HepG2 (cell line): ENCODE results near the gene SLC23A2. TPM values are rescaled to one million over a fixed set of nuclear protein-coding genes. Genes with fewer than 3 reads are reported as not detected.

Experiments used
- CC2D1A ChIP-seq: sonication (generic); formaldehyde crosslinking; IDR thresholded peaks from 2 replicates; pipeline ENCODE4 v1.8.1; 2023; ENCODE audit warnings: mild to moderate bottlenecking, missing genetic modification reagents
- HNRNPL ChIP-seq: fragments of 200-400 bp; formaldehyde crosslinking; IDR thresholded peaks from 2 replicates; pipeline ENCODE4 v1.6.1; 2017; ENCODE audit warnings: mild to moderate bottlenecking, low read depth, low read length
- KDM2A ChIP-seq: sonication (generic); formaldehyde crosslinking; IDR thresholded peaks from 2 replicates; pipeline ENCODE4 v1.4.0; 2020; ENCODE audit warnings: low read depth, missing genetic modification reagents, borderline replicate concordance
- MAFK ChIP-seq, 2 experiments: IDR thresholded peaks in 1 of 2; conservative IDR thresholded peaks in 1 of 2; 2 replicates each; pipeline ENCODE4 v1.6.1; 2011; ENCODE audit warnings: improper control_type of control experiment in 2 of 2, low read length in 2 of 2
- MEF2D ChIP-seq: sonication (generic); formaldehyde crosslinking; IDR thresholded peaks from 2 replicates; pipeline ENCODE4 v1.5.1; 2020; ENCODE audit warnings: mild to moderate bottlenecking, missing genetic modification reagents
- NFKB2 ChIP-seq: sonication (generic); formaldehyde crosslinking; IDR thresholded peaks from 2 replicates; pipeline ENCODE4 v1.4.0; 2020; ENCODE audit warnings: missing genetic modification reagents, borderline replicate concordance
- ZC3H13 ChIP-seq: sonication (generic); formaldehyde crosslinking; IDR thresholded peaks from 2 replicates; pipeline ENCODE4 v1.8.1; 2023; ENCODE audit warnings: mild to moderate bottlenecking, missing genetic modification reagents, moderate library complexity
- ZFP37 ChIP-seq: sonication (generic); formaldehyde crosslinking; IDR thresholded peaks from 2 replicates; pipeline ENCODE4 v1.4.0; 2020; ENCODE audit warnings: missing genetic modification reagents, borderline replicate concordance
- ZFX ChIP-seq: sonication (generic); formaldehyde crosslinking; IDR thresholded peaks from 2 replicates; pipeline ENCODE4 v1.4.0; 2020; ENCODE audit warnings: mild to moderate bottlenecking, low read depth, missing genetic modification reagents, moderate library complexity
- ZNF224 ChIP-seq: sonication (generic); formaldehyde crosslinking; IDR thresholded peaks from 2 replicates; pipeline ENCODE4 v1.5.0; 2020; ENCODE audit warnings: mild to moderate bottlenecking, missing genetic modification reagents
- ZNF326 ChIP-seq: sonication (generic); formaldehyde crosslinking; IDR thresholded peaks from 2 replicates; pipeline ENCODE4 v1.4.0; 2020; ENCODE audit warnings: missing genetic modification reagents, borderline replicate concordance
- ZNF33A ChIP-seq: sonication (generic); formaldehyde crosslinking; IDR thresholded peaks from 2 replicates; pipeline ENCODE4 v1.5.1; 2020; ENCODE audit warnings: missing genetic modification reagents, mild to moderate bottlenecking, moderate library complexity, borderline replicate concordance
- ZNF451 ChIP-seq: sonication (generic); formaldehyde crosslinking; IDR thresholded peaks from 2 replicates; pipeline ENCODE4 v1.5.0; 2020; ENCODE audit warnings: mild to moderate bottlenecking, missing genetic modification reagents
- ZNF556 ChIP-seq: sonication (generic); formaldehyde crosslinking; IDR thresholded peaks from 2 replicates; pipeline ENCODE4 v1.4.0; 2020; ENCODE audit warnings: mild to moderate bottlenecking, missing genetic modification reagents, borderline replicate concordance
- ZNF891 ChIP-seq: sonication (generic); formaldehyde crosslinking; IDR thresholded peaks from 2 replicates; pipeline ENCODE4 v1.5.0; 2020; ENCODE audit warnings: mild to moderate bottlenecking, missing genetic modification reagents
- polyA plus RNA-seq, 8 experiments: library from polyadenylated mRNA; depleted of rRNA in 3 of 8; stranded (reverse) in 7 of 8; unstranded in 1 of 8; fragments of >200 nt; fragmentation: Illumina TruSeq in 4 of 8; extraction: Trizol in 4 of 8; gene quantifications; 2 replicates each; pipeline versions ENCODE4 v1.2.1 to v1.2.3, GENCODE V29; 2011 to 2016; ENCODE audit warnings: low read depth in 4 of 8, missing spikeins in 1 of 8, mixed read lengths in 1 of 8; ENCODE audit not compliant: insufficient read depth in 1 of 8
- total RNA-seq, 5 experiments: library from RNA; depleted of rRNA; stranded (reverse); fragments of >200 nt; fragmentation: Illumina TruSeq; extraction: Trizol; gene quantifications; 2 replicates each; pipeline ENCODE4 v1.2.3, GENCODE V29; 2016; ENCODE audit warnings: low read depth in 1 of 5
- TF ChIP-seq, protein P1 (sequence below): sonication (generic); formaldehyde crosslinking; IDR thresholded peaks from 2 replicates; pipeline ENCODE4 v1.5.1; 2020; ENCODE audit warnings: mild to moderate bottlenecking, missing genetic modification reagents
- TF ChIP-seq, protein P2 (sequence below): sonication (generic); formaldehyde crosslinking; IDR thresholded peaks from 2 replicates; pipeline ENCODE4 v1.4.0; 2020; ENCODE audit warnings: mild to moderate bottlenecking, missing genetic modification reagents
- TF ChIP-seq, protein P3 (sequence below), 2 experiments: sonication (generic) in 1 of 2; formaldehyde crosslinking in 1 of 2; IDR thresholded peaks; 2 replicates each; pipeline versions ENCODE4 v1.4.0 to v1.6.1; 2018 to 2020; ENCODE audit warnings: missing genetic modification reagents in 2 of 2, borderline replicate concordance in 1 of 2, low read depth in 1 of 2, mild to moderate bottlenecking in 1 of 2, missing biosample characterization in 1 of 2
- TF ChIP-seq, protein P4 (sequence below): sonication (generic); formaldehyde crosslinking; IDR thresholded peaks from 2 replicates; pipeline ENCODE4 v1.5.0; 2020; ENCODE audit warnings: missing genetic modification reagents, mild to moderate bottlenecking, borderline replicate concordance
- TF ChIP-seq, protein P5 (sequence below): sonication (generic); formaldehyde crosslinking; IDR thresholded peaks from 2 replicates; pipeline ENCODE4 v1.8.0; 2022; ENCODE audit warnings: missing genetic modification reagents, low read depth, mild to moderate bottlenecking, borderline replicate concordance

Gene SLC23A2
- total and polyA plus RNA-seq, 2 of the 13 experiments (the other 11 are each of a cell fraction or from before 2014, with no cell fraction given), result 42.2 to 51.2 TPM

DNA sequence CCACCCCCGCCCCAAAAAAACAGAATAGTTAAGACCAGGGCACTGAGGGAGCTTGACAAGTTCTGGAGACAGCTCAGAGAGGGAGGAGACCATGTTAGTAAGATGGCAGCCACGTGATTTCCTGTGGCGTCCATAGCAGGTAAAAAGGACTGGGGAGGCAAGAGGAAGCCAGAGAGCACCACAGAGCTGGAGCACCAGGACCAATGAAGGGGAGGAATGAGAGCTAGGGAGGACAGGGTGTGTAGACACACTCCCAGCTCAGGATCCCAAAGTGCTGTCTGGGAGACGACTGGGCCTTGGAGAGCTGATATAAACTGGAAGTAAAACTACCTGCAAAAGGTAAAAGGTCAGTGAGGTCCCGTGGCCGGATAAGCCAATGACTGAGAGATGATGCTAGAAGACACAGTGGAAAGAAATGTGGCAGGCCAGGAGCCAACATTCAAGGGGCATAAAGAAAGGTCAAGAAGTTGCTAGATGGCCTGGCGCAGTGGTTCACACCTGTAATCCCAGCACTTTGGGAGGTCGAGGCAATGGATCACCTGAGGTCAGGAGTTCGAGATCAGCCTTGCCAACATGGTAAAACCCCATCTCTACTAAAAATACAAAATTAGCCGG lies 39.0 kb downstream of the SLC23A2 start (continued):
- TF ChIP-seq, protein P1, sequence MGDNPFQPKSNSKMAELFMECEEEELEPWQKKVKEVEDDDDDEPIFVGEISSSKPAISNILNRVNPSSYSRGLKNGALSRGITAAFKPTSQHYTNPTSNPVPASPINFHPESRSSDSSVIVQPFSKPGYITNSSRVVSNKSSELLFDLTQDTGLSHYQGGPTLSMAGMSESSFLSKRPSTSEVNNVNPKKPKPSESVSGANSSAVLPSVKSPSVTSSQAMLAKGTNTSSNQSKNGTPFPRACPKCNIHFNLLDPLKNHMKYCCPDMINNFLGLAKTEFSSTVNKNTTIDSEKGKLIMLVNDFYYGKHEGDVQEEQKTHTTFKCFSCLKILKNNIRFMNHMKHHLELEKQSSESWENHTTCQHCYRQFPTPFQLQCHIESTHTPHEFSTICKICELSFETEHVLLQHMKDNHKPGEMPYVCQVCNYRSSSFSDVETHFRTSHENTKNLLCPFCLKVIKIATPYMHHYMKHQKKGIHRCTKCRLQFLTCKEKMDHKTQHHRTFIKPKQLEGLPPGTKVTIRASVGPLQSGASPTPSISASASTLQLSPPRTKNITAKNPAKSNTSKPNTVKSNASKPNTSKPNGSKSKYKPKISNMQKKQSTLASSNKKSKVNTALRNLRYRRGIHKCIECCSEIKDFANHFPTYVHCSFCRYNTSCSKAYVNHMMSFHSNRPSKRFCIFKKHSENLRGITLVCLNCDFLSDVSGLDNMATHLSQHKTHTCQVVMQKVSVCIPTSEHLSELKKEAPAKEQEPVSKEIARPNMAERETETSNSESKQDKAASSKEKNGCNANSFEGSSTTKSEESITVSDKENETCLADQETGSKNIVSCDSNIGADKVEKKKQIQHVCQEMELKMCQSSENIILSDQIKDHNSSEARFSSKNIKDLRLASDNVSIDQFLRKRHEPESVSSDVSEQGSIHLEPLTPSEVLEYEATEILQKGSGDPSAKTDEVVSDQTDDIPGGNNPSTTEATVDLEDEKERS (CRISPR knock-in tag), result 0 out of 2 replicates have a peak, but pooled peaks have one; percentile 69
- TF ChIP-seq ZNF556 (CRISPR knock-in tag) (no peak), ZNF451 (CRISPR knock-in tag) (0 out of 2 replicates have a peak, but pooled peaks have one; percentile 31), ZFP37 (CRISPR knock-in tag) (0 out of 2 replicates have a peak, but pooled peaks have one; percentile 64), ZNF224 (CRISPR knock-in tag) (peak; percentile 66; the same call in 1 of the 2 replicates), CC2D1A (CRISPR knock-in tag) (0 out of 2 replicates have a peak, but pooled peaks have one; percentile 6), MEF2D (peak; percentile 8; the same call in 1 of the 2 replicates), HNRNPL (no peak), ZFX (CRISPR knock-in tag) (peak; percentile 2; the same call in 1 of the 2 replicates), ZNF326 (CRISPR knock-in tag) (no peak), ZNF891 (peak; percentile 82; the same call in 1 of the 2 replicates), NFKB2 (CRISPR knock-in tag) (0 out of 2 replicates have a peak, but pooled peaks have one; percentile 34), KDM2A (CRISPR knock-in tag) (peak; percentile 6; the same call in 1 of the 2 replicates), ZC3H13 (CRISPR knock-in tag) (peak; percentile 69), MAFK (conservative IDR thresholded peaks at IDR 0.05 in 1 of 2, IDR thresholded peaks at IDR 0.05 in 1 of 2; ENCODE audit: low read length in 2 of 2) (no peak), ZNF33A (CRISPR knock-in tag) (no peak)
- TF ChIP-seq, protein P2, sequence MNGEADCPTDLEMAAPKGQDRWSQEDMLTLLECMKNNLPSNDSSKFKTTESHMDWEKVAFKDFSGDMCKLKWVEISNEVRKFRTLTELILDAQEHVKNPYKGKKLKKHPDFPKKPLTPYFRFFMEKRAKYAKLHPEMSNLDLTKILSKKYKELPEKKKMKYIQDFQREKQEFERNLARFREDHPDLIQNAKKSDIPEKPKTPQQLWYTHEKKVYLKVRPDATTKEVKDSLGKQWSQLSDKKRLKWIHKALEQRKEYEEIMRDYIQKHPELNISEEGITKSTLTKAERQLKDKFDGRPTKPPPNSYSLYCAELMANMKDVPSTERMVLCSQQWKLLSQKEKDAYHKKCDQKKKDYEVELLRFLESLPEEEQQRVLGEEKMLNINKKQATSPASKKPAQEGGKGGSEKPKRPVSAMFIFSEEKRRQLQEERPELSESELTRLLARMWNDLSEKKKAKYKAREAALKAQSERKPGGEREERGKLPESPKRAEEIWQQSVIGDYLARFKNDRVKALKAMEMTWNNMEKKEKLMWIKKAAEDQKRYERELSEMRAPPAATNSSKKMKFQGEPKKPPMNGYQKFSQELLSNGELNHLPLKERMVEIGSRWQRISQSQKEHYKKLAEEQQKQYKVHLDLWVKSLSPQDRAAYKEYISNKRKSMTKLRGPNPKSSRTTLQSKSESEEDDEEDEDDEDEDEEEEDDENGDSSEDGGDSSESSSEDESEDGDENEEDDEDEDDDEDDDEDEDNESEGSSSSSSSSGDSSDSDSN, result 0 out of 2 replicates have a peak, but pooled peaks have one; percentile 20
- TF ChIP-seq, protein P3, sequence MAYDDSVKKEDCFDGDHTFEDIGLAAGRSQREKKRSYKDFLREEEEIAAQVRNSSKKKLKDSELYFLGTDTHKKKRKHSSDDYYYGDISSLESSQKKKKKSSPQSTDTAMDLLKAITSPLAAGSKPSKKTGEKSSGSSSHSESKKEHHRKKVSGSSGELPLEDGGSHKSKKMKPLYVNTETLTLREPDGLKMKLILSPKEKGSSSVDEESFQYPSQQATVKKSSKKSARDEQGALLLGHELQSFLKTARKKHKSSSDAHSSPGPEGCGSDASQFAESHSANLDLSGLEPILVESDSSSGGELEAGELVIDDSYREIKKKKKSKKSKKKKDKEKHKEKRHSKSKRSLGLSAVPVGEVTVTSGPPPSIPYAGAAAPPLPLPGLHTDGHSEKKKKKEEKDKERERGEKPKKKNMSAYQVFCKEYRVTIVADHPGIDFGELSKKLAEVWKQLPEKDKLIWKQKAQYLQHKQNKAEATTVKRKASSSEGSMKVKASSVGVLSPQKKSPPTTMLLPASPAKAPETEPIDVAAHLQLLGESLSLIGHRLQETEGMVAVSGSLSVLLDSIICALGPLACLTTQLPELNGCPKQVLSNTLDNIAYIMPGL (CRISPR knock-in tag; IDR thresholded peaks at IDR 0.05; ENCODE audit: borderline replicate concordance in 1 of 2, low read depth in 1 of 2), result 0 out of 4 replicates have a peak, but pooled peaks of 1 of the 2 experiments have one; percentile 0
- TF ChIP-seq, protein P4, sequence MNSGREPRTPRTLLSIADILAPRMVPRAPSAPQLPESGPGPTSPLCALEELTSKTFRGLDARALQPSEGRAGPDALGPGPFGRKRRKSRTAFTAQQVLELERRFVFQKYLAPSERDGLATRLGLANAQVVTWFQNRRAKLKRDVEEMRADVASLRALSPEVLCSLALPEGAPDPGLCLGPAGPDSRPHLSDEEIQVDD (CRISPR knock-in tag), result no peak
- TF ChIP-seq, protein P5, sequence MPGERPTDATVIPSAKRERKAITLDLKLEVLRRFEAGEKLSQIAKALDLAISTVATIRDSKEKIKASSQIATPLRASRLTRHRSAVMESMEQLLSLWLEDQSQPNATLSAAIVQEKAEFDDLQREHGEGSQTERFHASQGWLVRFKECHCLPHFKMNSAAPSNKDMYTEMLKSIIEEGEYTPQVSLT (CRISPR knock-in tag), result no peak
